ENCODE measurements around the gene TROAP.

Gene TROAP

GRCh38 chr12:49288412-49288853 lies 34.6 kb upstream of the TROAP start:
- peak; percentile 49 for DNase-seq (ENCODE audit: low read depth, low spot score)

GRCh38 chr12:49288922-49289555 lies 34.0 kb upstream of the TROAP start:
- DNase-seq (ENCODE audit: low read depth, low spot score): no peak
- in situ Hi-C loops (cut with HindIII; ENCODE audit: low sequenced_read_pairs): no loop called here

More at GRCh38 chr12:49288412-49288853, 34.6 kb upstream of the TROAP start:
- in situ Hi-C loops (cut with HindIII; ENCODE audit: low sequenced_read_pairs): no loop called here
- H3K4me3 ChIP-seq (ENCODE audit: low read depth, low read length): no peak overlapping the region
- peak; percentile 79 for TF ChIP-seq CTCF (IDR thresholded peaks at IDR 0.05; ENCODE audit: low read depth, low read length)

GRCh38 chr12:49292729-49293055 lies 30.4 kb upstream of the TROAP start:
- in situ Hi-C loops (cut with HindIII; ENCODE audit: low sequenced_read_pairs): no loop called here
- TF ChIP-seq CTCF (IDR thresholded peaks at IDR 0.05; ENCODE audit: low read depth, low read length): no peak
- DNase-seq (ENCODE audit: low read depth, low spot score): no peak
- no peak overlapping the region for H3K4me3 ChIP-seq (ENCODE audit: low read depth, low read length)

More at GRCh38 chr12:49288922-49289555, 34.0 kb upstream of the TROAP start:
- no peak overlapping the region for H3K4me3 ChIP-seq (ENCODE audit: low read depth, low read length)
- no peak for TF ChIP-seq CTCF (IDR thresholded peaks at IDR 0.05; ENCODE audit: low read depth, low read length)

- TF ChIP-seq CTCF (IDR thresholded peaks at IDR 0.05; ENCODE audit: low read depth, low read length): no peak
- no peak overlapping the region for H3K4me3 ChIP-seq (ENCODE audit: low read depth, low read length)
- in situ Hi-C loops (cut with HindIII; ENCODE audit: low sequenced_read_pairs): no loop called here
- DNase-seq (ENCODE audit: low read depth, low spot score): no peak
Measured at GRCh38 chr12:49293056-49293956, 29.7 kb upstream of the TROAP start.

- no peak overlapping the region for H3K4me3 ChIP-seq (ENCODE audit: low read depth, low read length)
- no peak for TF ChIP-seq CTCF (IDR thresholded peaks at IDR 0.05; ENCODE audit: low read depth, low read length)
- in situ Hi-C loops (cut with HindIII; ENCODE audit: low sequenced_read_pairs): no loop called here
- DNase-seq (ENCODE audit: low read depth, low spot score): no peak
Measured at GRCh38 chr12:49294086-49294803, 28.8 kb upstream of the TROAP start.

GRCh38 chr12:49294804-49295081 lies 28.3 kb upstream of the TROAP start:
- no peak for TF ChIP-seq CTCF (IDR thresholded peaks at IDR 0.05; ENCODE audit: low read depth, low read length)
- in situ Hi-C loops (cut with HindIII; ENCODE audit: low sequenced_read_pairs): no loop called here
- H3K4me3 ChIP-seq (ENCODE audit: low read depth, low read length): no peak overlapping the region

More at GRCh38 chr12:49294804-49295081, 28.3 kb upstream of the TROAP start:
- DNase-seq (ENCODE audit: low read depth, low spot score): no peak

Data from astrocyte of the spinal cord (primary cell).